Prostate gland (tissue), 2 donors: ENCODE data around the gene SCAMP3. TPM values are rescaled to one million over a fixed set of nuclear protein-coding genes. Genes with fewer than 3 reads are reported as not detected.
"Not testable (repeated sequence)": the region's sequence is repeated elsewhere in the genome, so short reads cannot be mapped to it uniquely, and the experiment has no call there.

Source experiments
- DNase-seq: peaks from one replicate; pipeline ENCODE4 v3.0.0-alpha.2; 2019; ENCODE audit warnings: low spot score
- H3K27ac ChIP-seq, 2 donors: fragments of 200-600 bp; sonication (generic); 2 replicates each; pipeline ENCODE4 v1.5.1; 2017 to 2019
- H3K27me3 ChIP-seq: fragments of 200-600 bp; sonication (generic); replicated peaks from 2 replicates; pipeline ENCODE4 v1.5.1; 2019; ENCODE audit not compliant: insufficient read depth
- H3K36me3 ChIP-seq, 2 donors: fragments of 200-600 bp; sonication (generic); 1 replicate in 1 of 2; 2 replicates in 1 of 2; pipeline versions ENCODE4 v1.5.1 to v1.8.1; 2017 to 2019
- H3K4me1 ChIP-seq: fragments of 200-600 bp; sonication (generic); replicated peaks from 2 replicates; pipeline ENCODE4 v1.5.1; 2019
- H3K4me3 ChIP-seq, 2 donors: fragments of 200-600 bp; sonication (generic); 2 replicates each; pipeline ENCODE4 v1.5.1; 2017 to 2019
- H3K9me3 ChIP-seq: fragments of 200-600 bp; sonication (generic); 2 replicates; pipeline ENCODE4 v1.5.1; 2017
- CTCF ChIP-seq, 4 experiments: fragments of 200-600 bp in 2 of 4; fragments of 450-650 bp in 2 of 4; sonication (generic) in 2 of 4; IDR thresholded peaks; 1 replicate in 3 of 4; 2 replicates in 1 of 4; pipeline ENCODE4 v1.5.1; 2016 to 2019; ENCODE audit warnings: antibody characterized with exemption in 4 of 4, mild to moderate bottlenecking in 2 of 4, moderate library complexity in 2 of 4
- POLR2A ChIP-seq: fragments of 450-650 bp; IDR thresholded peaks from one replicate; pipeline ENCODE4 v1.6.1; 2016; ENCODE audit warnings: antibody characterized with exemption, mild to moderate bottlenecking
- POLR2AphosphoS5 ChIP-seq: sonication (generic); formaldehyde crosslinking; IDR thresholded peaks from one replicate; pipeline ENCODE4 v1.6.1; 2017; ENCODE audit warnings: antibody characterized with exemption
- WGBS: methylation state at CpG from one replicate; pipeline ENCODE4 v1.1.5; 2018; 5-methylcytosine and 5-hydroxymethylcytosine counted together
- intact Hi-C: fragments of 100-400 bp; cut with DNase I; formaldehyde crosslinking; loops from one replicate; pipeline ENCODE4 v1.14.2; 2022
- total RNA-seq, 2 donors: library from RNA; depleted of rRNA; stranded (reverse); fragments of >200 nt; gene quantifications; one replicate each; pipeline ENCODE4 v1.1.0, GENCODE V29; 2016

Gene SCAMP3
- total RNA-seq, 2 donors from 2014 or later: 84.1 to 97.8 TPM

GRCh38 chr1:155250633-155251449, 11.3 kb downstream of the SCAMP3 start:
- DNase-seq: peak; percentile 87
- 30% methylated on average over 23 of the region's 23 CpGs for WGBS
- Histone ChIP-seq H3K4me1 (peaks cover 9% of the 10 kb centered on the region), H3K9me3 (no peaks in the 10 kb centered on the region), H3K27me3 (no peaks in the 10 kb centered on the region), H3K36me3 (no peaks in the 10 kb centered on the region), H3K27ac (no peak overlapping the region), H3K4me3 (no peak overlapping the region)
- intact Hi-C loops: loop anchor here (5.0 kb wide), 1 partner anchor 56 kb away; the partner anchor contains the start of gene FDPS
- peak; percentile 73 for TF ChIP-seq POLR2AphosphoS5
- TF ChIP-seq POLR2A: no peak
- peak; percentile 94 to 100 (median 98) for TF ChIP-seq CTCF (IDR thresholded peaks at IDR 0.05)

- H3K36me3 ChIP-seq: no peaks in the 10 kb centered on the region
- intact Hi-C loops: loop anchor here (5.0 kb wide), 1 partner anchor 57 kb away; the partner anchor contains the start of gene FDPS
- H3K27ac ChIP-seq: no peak overlapping the region
- no peak overlapping the region for H3K4me3 ChIP-seq
- H3K9me3 ChIP-seq: no peaks in the 10 kb centered on the region
- no peak for TF ChIP-seq POLR2AphosphoS5
- TF ChIP-seq POLR2A: no peak
- no peak for TF ChIP-seq CTCF (IDR thresholded peaks at IDR 0.05)
- H3K4me1 ChIP-seq: peaks cover 8% of the 10 kb centered on the region
- DNase-seq: no peak
- no peaks in the 10 kb centered on the region for H3K27me3 ChIP-seq
- 51% methylated on average over 12 of the region's 28 CpGs for WGBS
Observed at GRCh38 chr1:155250246-155250632, 11.9 kb downstream of the SCAMP3 start.

GRCh38 chr1:155247667-155248553, 14.2 kb downstream of the SCAMP3 start:
- DNase-seq: no peak
- H3K27me3 ChIP-seq: no peaks in the 10 kb centered on the region
- intact Hi-C loops: no loop called here
- no peaks in the 10 kb centered on the region for H3K9me3 ChIP-seq
- H3K36me3 ChIP-seq: no peaks in the 10 kb centered on the region
- no peaks in the 10 kb centered on the region for H3K4me1 ChIP-seq
- H3K27ac ChIP-seq: no peak overlapping the region
- H3K4me3 ChIP-seq: no peak overlapping the region
- 85% methylated on average over 26 of the region's 26 CpGs for WGBS
- TF ChIP-seq CTCF (IDR thresholded peaks at IDR 0.05) (no peak), POLR2A (no peak), POLR2AphosphoS5 (no peak)

- H3K9me3 ChIP-seq, H3K4me1 ChIP-seq, H3K4me3 ChIP-seq, H3K27me3 ChIP-seq, H3K27ac ChIP-seq, H3K36me3 ChIP-seq, intact Hi-C loops, DNase-seq: not testable (repeated sequence)
- 92% methylated on average over 3 of the region's 3 CpGs for WGBS
Observed at GRCh38 chr1:155246796-155247195, 15.4 kb downstream of the SCAMP3 start.

- Histone ChIP-seq H3K27ac (peak overlapping the region; percentile 88 to 89), H3K36me3 (no peaks in the 10 kb centered on the region), H3K9me3 (no peaks in the 10 kb centered on the region), H3K4me1 (no peaks in the 10 kb centered on the region), H3K27me3 (no peaks in the 10 kb centered on the region), H3K4me3 (peak overlapping the region; percentile 50 to 55)
- DNase-seq: no peak
- intact Hi-C loops: no loop called here
- WGBS: 61% methylated on average over 8 of the region's 8 CpGs
- TF ChIP-seq CTCF (IDR thresholded peaks at IDR 0.05) (no peak), POLR2AphosphoS5 (no peak), POLR2A (no peak)
Observed at GRCh38 chr1:155245163-155245524, 17.0 kb downstream of the SCAMP3 start.
